ENCODE data around the gene ENTPD2.
A peak's percentile ranks its signal among the peaks of the same experiment; 100 is the strongest.
"Not testable (repeated sequence)": the region's sequence is repeated elsewhere in the genome, so short reads cannot be mapped to it uniquely, and the experiment has no call there.

ENTPD2 gene

GRCh38 chr9:137064027-137064879, 10.4 kb upstream of the ENTPD2 start:
- DNase-seq (ENCODE audit: low spot score): no peak

- DNase-seq (ENCODE audit: low spot score): no peak
These were observed 9.6 kb upstream of the ENTPD2 start for GRCh38 chr9:137063311-137064026.

- not testable (repeated sequence) for DNase-seq (ENCODE audit: low spot score)
These were observed 8.9 kb upstream of the ENTPD2 start for GRCh38 chr9:137062798-137063197.

GRCh38 chr9:137062384-137062783, 8.5 kb upstream of the ENTPD2 start:
- no peak for DNase-seq (ENCODE audit: low spot score)

GRCh38 chr9:137058521-137059234, 4.8 kb upstream of the ENTPD2 start:
- DNase-seq (ENCODE audit: low spot score): no peak

- DNase-seq (ENCODE audit: low spot score): no peak
These were observed 3.7 kb upstream of the ENTPD2 start for GRCh38 chr9:137057545-137057944.

- DNase-seq (ENCODE audit: low spot score): no peak
These were observed 3.0 kb upstream of the ENTPD2 start for GRCh38 chr9:137056739-137057415.

- DNase-seq (ENCODE audit: low spot score): peak; percentile 93
These were observed 1.8 kb upstream of the ENTPD2 start for GRCh38 chr9:137055385-137056364.

- no peak for DNase-seq (ENCODE audit: low spot score)
These were observed 1.1 kb upstream of the ENTPD2 start for GRCh38 chr9:137054932-137055384.

GRCh38 chr9:137052998-137053943, 590 bp downstream of the ENTPD2 start:
- no peak for DNase-seq (ENCODE audit: low spot score)

GRCh38 chr9:137052293-137052692, 1.6 kb downstream of the ENTPD2 start:
- DNase-seq (ENCODE audit: low spot score): no peak

- DNase-seq (ENCODE audit: low spot score): no peak
These were observed 2.6 kb downstream of the ENTPD2 start for GRCh38 chr9:137051145-137051724.

GRCh38 chr9:137050570-137050969, 3.3 kb downstream of the ENTPD2 start:
- DNase-seq (ENCODE audit: low spot score): no peak

- no peak for DNase-seq (ENCODE audit: low spot score)
These were observed 4.1 kb downstream of the ENTPD2 start for GRCh38 chr9:137049544-137050449.

- no peak for DNase-seq (ENCODE audit: low spot score)
These were observed 5.0 kb downstream of the ENTPD2 start for GRCh38 chr9:137048655-137049543.

- peak; percentile 86 for DNase-seq (ENCODE audit: low spot score)
These were observed 7.6 kb downstream of the ENTPD2 start, which contains the start of gene NPDC1 for GRCh38 chr9:137046088-137046787. Gene NPDC1 (minus strand): TSS chr9:137046177. CDS start chr9:137045989, 188 bp downstream.
